Activated naive CD8-positive, alpha-beta T cell treated with anti-CD3 and anti-CD28 coated beads, Interleukin-2, amount 10 ng/mL, durations not matched to agents 7 days and 5 days (primary cell): ENCODE data around the gene CCNA2. TPM values are rescaled to one million over a fixed set of nuclear protein-coding genes. Genes with fewer than 3 reads are reported as not detected.

Experiments
- ATAC-seq: fragments of 150-1000 bp; cut with Tn5 transposase; one replicate; pipeline ENCODE4 v1.10.0; 2021; ENCODE audit warnings: low read depth, moderate library complexity
- POLR2A ChIA-PET: fragments of 350-600 bp; sonication (Branson Sonifier 250); formaldehyde crosslinking; loops from one replicate; lab custom pipeline; 2021; ENCODE audit warnings: antibody characterized with exemption; lab: Charles Lee
- DNase-seq: peaks from one replicate; pipeline ENCODE4 v3.0.0; 2021
- H3K27ac Mint-ChIP-seq: one replicate; pipeline ENCODE4 v1.8.0; 2022; ENCODE audit warnings: mild to moderate bottlenecking, mixed read lengths
- H3K27me3 Mint-ChIP-seq: one replicate; pipeline ENCODE4 v1.8.0; 2022; ENCODE audit warnings: mild to moderate bottlenecking, moderate library complexity, mixed read lengths
- H3K36me3 Mint-ChIP-seq: one replicate; pipeline ENCODE4 v1.8.0; 2021; ENCODE audit warnings: mild to moderate bottlenecking, mixed read lengths
- H3K4me1 Mint-ChIP-seq: one replicate; pipeline ENCODE4 v1.8.0; 2021; ENCODE audit warnings: mixed read lengths
- H3K4me3 Mint-ChIP-seq: one replicate; pipeline ENCODE4 v1.8.0; 2022; ENCODE audit warnings: mild to moderate bottlenecking, moderate library complexity, mixed read lengths
- H3K9me3 Mint-ChIP-seq: one replicate; pipeline ENCODE4 v1.8.0; 2021; ENCODE audit warnings: mixed read lengths
- total RNA-seq, 2 experiments: library from RNA; stranded (reverse); gene quantifications; one replicate each; pipeline ENCODE4 v1.2.3, GENCODE V29; 2021

Gene CCNA2
- total RNA-seq, 2 experiments from 2014 or later: 84.8 to 86.4 TPM

DNA sequence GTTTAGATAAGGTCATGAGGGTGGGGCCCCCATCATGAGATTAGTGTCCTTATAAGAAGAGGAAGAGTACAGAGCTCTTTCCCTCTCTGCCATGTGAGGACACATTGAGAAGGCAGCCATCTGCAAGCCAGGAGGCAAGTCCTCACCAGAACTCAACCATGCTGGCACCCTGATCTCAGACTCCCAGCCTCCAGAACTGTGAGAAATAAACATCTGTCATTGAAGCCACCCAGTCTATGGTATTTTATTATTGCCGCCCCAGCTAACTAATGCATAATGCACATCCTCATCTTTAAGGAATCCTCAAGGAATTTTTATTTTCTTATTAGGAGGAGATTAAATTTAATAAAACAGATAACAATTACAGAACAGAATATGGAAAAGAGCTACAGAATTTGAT is 39.3 kb downstream of the CCNA2 start:
- DNase-seq: no peak
- Mint-ChIP-seq H3K4me3 (no peak overlapping the region), H3K9me3 (no peaks in the 10 kb centered on the region), H3K27me3 (peaks cover 33% of the 10 kb centered on the region), H3K36me3 (no peaks in the 10 kb centered on the region), H3K27ac (no peak overlapping the region), H3K4me1 (peaks cover 2% of the 10 kb centered on the region)
- POLR2A ChIA-PET: no interaction called here
- ATAC-seq: no peak

- H3K27ac Mint-ChIP-seq: no peak overlapping the region
- ATAC-seq (no peak), DNase-seq (no peak)
- H3K36me3 Mint-ChIP-seq: no peaks in the 10 kb centered on the region
- no peaks in the 10 kb centered on the region for H3K9me3 Mint-ChIP-seq
- H3K4me1 Mint-ChIP-seq: no peaks in the 10 kb centered on the region
- H3K4me3 Mint-ChIP-seq: no peak overlapping the region
- POLR2A ChIA-PET: no interaction called here
- H3K27me3 Mint-ChIP-seq: peaks cover 35% of the 10 kb centered on the region
Observed at GRCh38 chr4:121783210-121783609, 40.5 kb downstream of the CCNA2 start.

DNA sequence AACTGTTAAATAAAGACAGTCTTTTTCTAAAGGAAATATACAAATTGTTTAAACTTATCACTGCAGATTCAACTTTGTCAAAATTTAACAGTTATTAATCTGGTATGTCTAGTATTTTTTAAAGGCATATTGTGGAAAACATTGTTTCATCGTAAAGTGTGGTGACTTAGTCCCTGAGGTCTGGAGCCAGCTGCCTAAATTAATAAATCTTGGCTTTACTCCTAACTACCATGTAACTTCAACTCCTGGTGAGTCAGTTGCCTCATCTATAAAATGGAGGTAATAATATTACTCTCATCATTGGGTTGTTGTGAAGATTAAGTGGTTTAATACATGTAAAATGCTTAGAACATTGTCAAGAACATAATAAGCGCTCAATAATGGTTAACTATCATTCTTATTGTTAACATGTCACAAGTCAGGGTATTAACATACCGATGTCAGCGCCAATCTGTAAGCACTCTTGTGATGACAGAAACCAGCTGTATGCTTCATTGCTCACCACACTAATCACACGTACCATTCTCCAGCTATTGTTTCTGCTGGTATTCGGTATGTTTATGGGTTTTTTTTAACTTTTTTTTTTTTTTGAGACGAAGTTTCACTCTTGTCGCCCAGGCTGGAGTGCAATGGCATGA is 44.6 kb downstream of the CCNA2 start:
- no peak overlapping the region for H3K4me3 Mint-ChIP-seq
- H3K4me1 Mint-ChIP-seq: no peaks in the 10 kb centered on the region
- H3K27ac Mint-ChIP-seq: no peak overlapping the region
- POLR2A ChIA-PET: no interaction called here
- DNase-seq: no peak
- H3K36me3 Mint-ChIP-seq: no peaks in the 10 kb centered on the region
- ATAC-seq: no peak
- H3K27me3 Mint-ChIP-seq: peaks cover 36% of the 10 kb centered on the region
- H3K9me3 Mint-ChIP-seq: no peaks in the 10 kb centered on the region

GRCh38 chr4:121777625-121778024 is 46.1 kb downstream of the CCNA2 start:
- H3K4me1 Mint-ChIP-seq: no peaks in the 10 kb centered on the region
- POLR2A ChIA-PET: no interaction called here
- H3K4me3 Mint-ChIP-seq: no peak overlapping the region
- no peaks in the 10 kb centered on the region for H3K9me3 Mint-ChIP-seq
- H3K27ac Mint-ChIP-seq: no peak overlapping the region
- H3K36me3 Mint-ChIP-seq: no peaks in the 10 kb centered on the region
- ATAC-seq (no peak), DNase-seq (no peak)
- peaks cover 34% of the 10 kb centered on the region for H3K27me3 Mint-ChIP-seq

- no peaks in the 10 kb centered on the region for H3K4me1 Mint-ChIP-seq
- peaks cover 33% of the 10 kb centered on the region for H3K27me3 Mint-ChIP-seq
- ATAC-seq (no peak), DNase-seq (no peak)
- no peaks in the 10 kb centered on the region for H3K36me3 Mint-ChIP-seq
- no peak overlapping the region for H3K4me3 Mint-ChIP-seq
- POLR2A ChIA-PET: no interaction called here
- H3K9me3 Mint-ChIP-seq: no peaks in the 10 kb centered on the region
- H3K27ac Mint-ChIP-seq: no peak overlapping the region
Observed at GRCh38 chr4:121776610-121777401, 46.9 kb downstream of the CCNA2 start.

DNA sequence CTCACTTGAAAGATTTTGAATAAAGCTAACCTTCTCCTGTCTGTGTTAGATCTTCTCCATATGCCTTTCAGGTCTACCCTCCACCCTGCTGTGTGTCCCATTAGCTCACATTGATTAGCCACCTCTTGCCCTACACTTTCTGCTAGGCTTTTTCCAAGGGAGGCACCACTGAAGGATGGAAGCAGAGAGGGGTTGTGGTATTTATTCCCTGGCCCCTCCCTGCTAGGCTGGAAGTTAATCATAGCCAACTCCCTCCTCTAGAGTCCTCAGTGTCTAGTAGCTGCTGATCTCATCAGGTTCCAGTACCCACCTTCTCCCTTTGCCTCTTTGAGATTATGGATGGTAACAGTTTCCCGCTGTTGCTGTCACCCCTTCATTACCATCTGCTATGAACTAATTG is 49.8 kb downstream of the CCNA2 start:
- Mint-ChIP-seq H3K36me3 (no peaks in the 10 kb centered on the region), H3K4me1 (no peaks in the 10 kb centered on the region), H3K4me3 (no peak overlapping the region), H3K27me3 (peaks cover 35% of the 10 kb centered on the region), H3K27ac (no peak overlapping the region), H3K9me3 (no peaks in the 10 kb centered on the region)
- POLR2A ChIA-PET: no interaction called here
- no peak for DNase-seq
- ATAC-seq: no peak

GRCh38 chr4:121771869-121772268 is 51.8 kb downstream of the CCNA2 start:
- no peak for ATAC-seq

GRCh38 chr4:121769341-121769740 is 54.3 kb downstream of the CCNA2 start:
- Mint-ChIP-seq H3K4me3 (no peak overlapping the region), H3K9me3 (no peaks in the 10 kb centered on the region), H3K27me3 (peaks cover 54% of the 10 kb centered on the region), H3K4me1 (peaks cover 4% of the 10 kb centered on the region), H3K27ac (no peak overlapping the region), H3K36me3 (no peaks in the 10 kb centered on the region)
- ATAC-seq: no peak
- DNase-seq: no peak
- POLR2A ChIA-PET: no interaction called here

More at GRCh38 chr4:121771869-121772268, 51.8 kb downstream of the CCNA2 start:
- POLR2A ChIA-PET: no interaction called here
- H3K4me3 Mint-ChIP-seq: no peak overlapping the region
- H3K4me1 Mint-ChIP-seq: no peaks in the 10 kb centered on the region
- no peak overlapping the region for H3K27ac Mint-ChIP-seq
- DNase-seq: no peak
- H3K36me3 Mint-ChIP-seq: no peaks in the 10 kb centered on the region
- no peaks in the 10 kb centered on the region for H3K9me3 Mint-ChIP-seq
- peaks cover 33% of the 10 kb centered on the region for H3K27me3 Mint-ChIP-seq

GRCh38 chr4:121767166-121767565 is 56.5 kb downstream of the CCNA2 start:
- POLR2A ChIA-PET: no interaction called here
- no peak overlapping the region for H3K27ac Mint-ChIP-seq
- ATAC-seq: no peak
- H3K27me3 Mint-ChIP-seq: peaks cover 65% of the 10 kb centered on the region
- no peak overlapping the region for H3K4me3 Mint-ChIP-seq
- DNase-seq: no peak
- no peaks in the 10 kb centered on the region for H3K9me3 Mint-ChIP-seq
- no peaks in the 10 kb centered on the region for H3K36me3 Mint-ChIP-seq
- H3K4me1 Mint-ChIP-seq: peaks cover 7% of the 10 kb centered on the region

Other genes starting within 250 kb of the CCNA2 start
- 100 to 1,000 TPM; 104 to 111 TPM for gene ANXA5, start 126.9 kb downstream of the CCNA2 start, total RNA-seq
- not detected for gene SMIM43, start 58.7 kb downstream of the CCNA2 start, total RNA-seq
- 10 to 100 TPM; 48.1 to 50.5 TPM for gene EXOSC9, start 22.6 kb downstream of the CCNA2 start, total RNA-seq
- 10 to 100 TPM; 16.6 to 20.7 TPM for gene BBS7, start 46.6 kb upstream of the CCNA2 start, total RNA-seq
- under 1 TPM; 0.34 to 0.55 TPM for gene TRPC3, start 128.2 kb upstream of the CCNA2 start, total RNA-seq